K562 (cell line): ENCODE measurements around the gene RBPJ. TPM values are rescaled to one million over a fixed set of nuclear protein-coding genes. Genes with fewer than 3 reads are reported as not detected.

ENCODE experiments used
- ATAC-seq: fragments of 200-7000 bp; cut with Tn5 transposase; 3 replicates; pipeline ENCODE4 v1.9.1; 2020; ENCODE audit warnings: moderate library complexity
- BruUV-seq: library from RNA; stranded (reverse); fragments of 400-500 nt; replicated peaks from 2 replicates; lab custom pipeline; 2021; lab: Mats Ljungman, UMichigan
- CTCF ChIA-PET: fragments of 300-600 bp; formaldehyde crosslinking; extraction: SDS; loops from one replicate; lab custom pipeline; 2021; ENCODE audit warnings: low intra/inter-chr PET ratio; lab: Yijun Ruan, JAX
- POLR2A ChIA-PET: fragments of 300-600, 350-650 bp; sonication (Branson Sonifier 250); formaldehyde crosslinking; extraction: SDS; loops from one replicate; lab custom pipeline; 2021; ENCODE audit warnings: antibody characterized with exemption, inconsistent platforms; lab: Yijun Ruan, JAX
- DNase-seq, 4 experiments: peaks; one replicate each; pipeline versions ENCODE4 v3.0.0 to v3.0.0-alpha.2; 2011 to 2018; ENCODE audit warnings: low spot score in 3 of 4, mixed read lengths in 3 of 4; ENCODE audit errors: extremely low read depth in 1 of 4
- FAIRE-seq: peaks from 2 replicates; lab custom pipeline; 2011; peaks lifted over from hg19 to GRCh38; lab: Jason Lieb, UNC
- H2AFZ ChIP-seq: 2 replicates; pipeline ENCODE4 v1.6.0; 2011; ENCODE audit warnings: low read depth, low read length, control low read depth, inconsistent platforms
- H3K27ac ChIP-seq: fragments of 200-600 bp; 3 replicates; pipeline ENCODE4 v1.8.0; 2011; ENCODE audit warnings: low read depth, mild to moderate bottlenecking, control low read depth, inconsistent platforms, low read length, moderate library complexity, mixed read lengths; ENCODE audit errors: extremely low read depth
- H3K27me3 ChIP-seq, 2 experiments: fragments of 300-600 bp in 1 of 2; 2 replicates in 1 of 2; 3 replicates in 1 of 2; pipeline versions ENCODE4 v1.6.0 to v1.8.0; 2011; ENCODE audit warnings: inconsistent platforms in 2 of 2, low read length in 2 of 2, mild to moderate bottlenecking in 1 of 2, mixed read lengths in 1 of 2, moderate library complexity in 1 of 2; ENCODE audit not compliant: control insufficient read depth in 2 of 2, insufficient read depth in 2 of 2
- H3K36me3 ChIP-seq: fragments of 300-600 bp; 3 replicates; pipeline ENCODE4 v1.8.0; 2011; ENCODE audit warnings: mild to moderate bottlenecking, low read length, inconsistent platforms; ENCODE audit not compliant: control insufficient read depth, insufficient read depth
- H3K4me1 ChIP-seq, 2 experiments: fragments of 200-600 bp in 1 of 2; replicated peaks in 1 of 2; 2 replicates in 1 of 2; 3 replicates in 1 of 2; pipeline versions ENCODE4 v1.5.1 to v1.8.0; 2011; ENCODE audit warnings: inconsistent platforms in 2 of 2, low read length in 2 of 2, mild to moderate bottlenecking in 1 of 2, mixed read lengths in 1 of 2, moderate library complexity in 1 of 2; ENCODE audit not compliant: control insufficient read depth in 2 of 2, insufficient read depth in 2 of 2
- H3K4me2 ChIP-seq: 2 replicates; pipeline ENCODE4 v1.6.1; 2011; ENCODE audit warnings: low read length, control low read depth, inconsistent platforms, mixed read lengths; ENCODE audit not compliant: insufficient read depth
- H3K4me3 ChIP-seq: fragments of 200-600 bp; sonication (generic), shearing (Covaris generic); 2 replicates; pipeline ENCODE4 v1.5.1; 2016; ENCODE audit warnings: control low read depth, inconsistent platforms
- H3K79me2 ChIP-seq: fragments of 200-600 bp; 3 replicates; pipeline ENCODE4 v1.8.0; 2011; ENCODE audit warnings: low read length, inconsistent platforms; ENCODE audit not compliant: control insufficient read depth, insufficient read depth
- H3K9ac ChIP-seq, 2 experiments: 2 replicates each; pipeline versions ENCODE4 v1.6.0 to v1.6.1; 2011; ENCODE audit warnings: low read depth in 2 of 2, low read length in 2 of 2, control low read depth in 1 of 2, inconsistent platforms in 1 of 2, mild to moderate bottlenecking in 1 of 2, mixed read lengths in 1 of 2; ENCODE audit not compliant: insufficient read depth in 1 of 2
- H3K9me1 ChIP-seq: one replicate; pipeline ENCODE4 v1.6.0; 2011; ENCODE audit warnings: inconsistent platforms, mild to moderate bottlenecking, low read length, moderate library complexity; ENCODE audit not compliant: control insufficient read depth, insufficient read depth
- H3K9me3 ChIP-seq: replicated peaks from 2 replicates; pipeline ENCODE4 v1.5.1; 2011; ENCODE audit warnings: low read depth, low read length, inconsistent platforms; ENCODE audit not compliant: control insufficient read depth, insufficient read depth
- H4K20me1 ChIP-seq: replicated peaks from 2 replicates; pipeline ENCODE4 v1.6.1; 2011; ENCODE audit warnings: low read length, inconsistent platforms, mixed read lengths; ENCODE audit not compliant: control insufficient read depth, insufficient read depth
- CCNT2 ChIP-seq: IDR thresholded peaks from 2 replicates; pipeline ENCODE4 v1.6.1; 2011; ENCODE audit warnings: borderline replicate concordance, low read depth, mild to moderate bottlenecking, moderate library complexity, mixed read lengths, low read length; ENCODE audit not compliant: insufficient read length; ENCODE audit errors: extremely low read depth
- CHD1 ChIP-seq: fragments of 200-600 bp; sonication (generic); IDR thresholded peaks from one replicate; pipeline ENCODE4 v1.6.1; 2012; ENCODE audit warnings: mild to moderate bottlenecking, moderate library complexity, low read length, inconsistent platforms
- EGR1 ChIP-seq: fragments of 450-650 bp; conservative IDR thresholded peaks from 2 replicates; pipeline ENCODE4 v1.6.1; 2017; ENCODE audit warnings: mild to moderate bottlenecking
- HDAC1 ChIP-seq, 2 experiments: fragments of 450-650 bp; IDR thresholded peaks; 2 replicates each; pipeline ENCODE4 v1.6.1; 2016 to 2017; ENCODE audit warnings: inconsistent platforms in 1 of 2, mild to moderate bottlenecking in 1 of 2, moderate library complexity in 1 of 2
- MBD2 ChIP-seq: sonication (generic); IDR thresholded peaks from 2 replicates; pipeline ENCODE4 v1.6.1; 2016; ENCODE audit warnings: low read depth, borderline replicate concordance
- MNT ChIP-seq, 2 experiments: fragments of 450-650 bp; conservative IDR thresholded peaks; 2 replicates each; pipeline ENCODE4 v1.6.1; 2017; ENCODE audit warnings: mild to moderate bottlenecking in 2 of 2, moderate library complexity in 2 of 2
- PBX2 ChIP-seq, 2 experiments: IDR thresholded peaks in 1 of 2; conservative IDR thresholded peaks in 1 of 2; 2 replicates each; pipeline ENCODE4 v1.6.1; 2016; ENCODE audit warnings: low read depth in 2 of 2, mild to moderate bottlenecking in 1 of 2, missing compliant biosample characterization in 1 of 2, missing genetic modification characterization in 1 of 2, moderate library complexity in 1 of 2
- RBBP5 ChIP-seq: fragments of 200-600 bp; sonication (generic); IDR thresholded peaks from 2 replicates; pipeline ENCODE4 v1.6.1; 2012; ENCODE audit warnings: borderline replicate concordance, mild to moderate bottlenecking, low read length, control low read depth, inconsistent platforms; ENCODE audit not compliant: insufficient read depth, poor library complexity, severe bottlenecking
- SREBF2 ChIP-seq: sonication (generic); formaldehyde crosslinking; IDR thresholded peaks from 2 replicates; pipeline ENCODE4 v1.4.0; 2020; ENCODE audit warnings: mild to moderate bottlenecking, missing genetic modification reagents
- U2AF1 ChIP-seq: fragments of 200-400 bp; formaldehyde crosslinking; optimal IDR thresholded peaks from 2 replicates; pipeline ENCODE3; 2017; ENCODE audit warnings: mild to moderate bottlenecking, low read depth, low read length, moderate library complexity
- VEZF1 ChIP-seq: fragments of 200-800 bp; sonication (Bioruptor generic); IDR thresholded peaks from 2 replicates; pipeline ENCODE4 v1.6.1; 2017; ENCODE audit warnings: missing genetic modification characterization, missing compliant biosample characterization
- ZBTB7A ChIP-seq: IDR thresholded peaks from 2 replicates; pipeline ENCODE4 v1.6.1; 2011; ENCODE audit warnings: low read depth, mild to moderate bottlenecking, low read length, moderate library complexity, borderline replicate concordance; ENCODE audit not compliant: control insufficient read depth
- WGBS: fragments of 100-300 bp; shearing (Covaris generic); methylation state at CpG from one replicate; pipeline ENCODE4 v1.1.6; 2016; ENCODE audit warnings: low coverage, mixed read lengths; ENCODE audit not compliant: insufficient coverage; ENCODE audit errors: missing lambda C conversion rate; 5-methylcytosine and 5-hydroxymethylcytosine counted together
- in situ Hi-C: fragments of 300-500 bp; cut with MboI; formaldehyde crosslinking; loops from 4 replicates; pipeline ENCODE4 v1.15.0; 2018; ENCODE audit warnings: inconsistent platforms, mixed read lengths
- intact Hi-C: fragments of 100-400 bp; cut with micrococcal nuclease; formaldehyde crosslinking; loops from 2 replicates; pipeline ENCODE4 v1.14.2; 2022
- polyA plus RNA-seq, 8 experiments: library from polyadenylated mRNA; depleted of rRNA in 4 of 8; stranded (reverse) in 5 of 8; unstranded in 3 of 8; fragments of >200 nt; fragmentation: Nextera tagmentation in 2 of 8; fragmentation: Illumina TruSeq in 1 of 8; extraction: Ambion mirVana in 2 of 8; extraction: Trizol in 1 of 8; gene quantifications; 2 replicates each; pipeline versions ENCODE4 v1.2.1 to v1.2.3, GENCODE V29; 2011 to 2014; ENCODE audit warnings: inconsistent platforms in 1 of 8, missing spikeins in 1 of 8
- total RNA-seq, 7 experiments: library from RNA; depleted of rRNA in 6 of 7; stranded (reverse); fragments of >200 nt in 6 of 7; fragmentation: Illumina TruSeq in 2 of 7; extraction: Trizol in 2 of 7; gene quantifications; 2 replicates each; pipeline versions ENCODE4 v1.2.1 to v1.2.3, GENCODE V29; 2011 to 2021; ENCODE audit warnings: low replicate concordance in 1 of 7

The RBPJ gene
- total and polyA plus RNA-seq, 9 of the 15 experiments (the other 6 are each of a cell fraction or from before 2014, with no cell fraction given), result 17.2 to 49.4 (median 33.8) TPM

- no TSS peak for BruUV-seq
- Histone ChIP-seq H3K79me2 (peaks cover 62% of the 10 kb centered on the region), H3K9ac (peak overlapping the region; percentile 78 to 97), H3K27me3 (no peaks in the 10 kb centered on the region), H3K4me2 (peak overlapping the region; percentile 88), H3K9me1 (no peaks in the 10 kb centered on the region), H3K4me1 (peaks cover 16 to 23% of the 10 kb centered on the region in 2 experiments), H3K36me3 (no peaks in the 10 kb centered on the region), H3K4me3 (peak overlapping the region; percentile 82), H3K9me3 (peaks cover 9% of the 10 kb centered on the region), H4K20me1 (peaks cover 18% of the 10 kb centered on the region), H3K27ac (peak overlapping the region; percentile 50; the same call in 2 of the 3 replicates), H2AFZ (peak overlapping the region; percentile 48)
- TF ChIP-seq MBD2 (no peak), VEZF1 (CRISPR knock-in tag) (peak; percentile 56), HDAC1 (IDR thresholded peaks at IDR 0.05) (peak in 1 of 2 experiments; percentile 39; a peak in 1 of 4 replicates), MNT (conservative IDR thresholded peaks at IDR 0.05) (0 out of 4 replicates have a peak, but pooled peaks of 1 of the 2 experiments have one; percentile 26), EGR1 (0 out of 2 replicates have a peak, but pooled peaks have one; percentile 12), U2AF1 (no peak), SREBF2 (CRISPR knock-in tag) (no peak), CCNT2 (peak; percentile 0), CHD1 (peak; percentile 78), PBX2 (CRISPR knock-in tag; IDR thresholded peaks at IDR 0.05; ENCODE audit: low read depth) (no peak), PBX2 (tag; conservative IDR thresholded peaks at IDR 0.05; ENCODE audit: low read depth) (peak; percentile 29; the same call in 1 of the 2 replicates), RBBP5 (peak; percentile 64), ZBTB7A (peak; percentile 75; the same call in 1 of the 2 replicates)
- no peak for ATAC-seq
- in situ Hi-C loops, result no loop called here
- ChIA-PET CTCF (no interaction called here), POLR2A (interaction anchor here (0.6 to 1.2 kb wide), 3 partner anchors 9 to 54 kb away, joined by 3 to 5 read pairs (median 3); no protein-coding TSS in a partner anchor)
- intact Hi-C loops, result loop anchor here (10.0 kb wide), 1 partner anchor 693 kb away; no protein-coding TSS in a partner anchor
- WGBS, result 2% methylated on average over 35 of the region's 52 CpGs
- FAIRE-seq, result no peak
- DNase-seq, result peak in 2 of 4 experiments; percentile 20 to 38
Measured at GRCh38 chr4:26321373-26322221, 783 bp downstream of the RBPJ start.
